GM21737 (cell line): ENCODE data around the gene GRIK4.
"Not testable (repeated sequence)": the region's sequence is repeated elsewhere in the genome, so short reads cannot be mapped to it uniquely, and the experiment has no call there.

Source experiments
- ATAC-seq: cut with Tn5 transposase; IDR thresholded peaks from one replicate; pipeline ENCODE4 v1.9.1; 2021; ENCODE audit warnings: mild to moderate bottlenecking, moderate library complexity; ENCODE audit not compliant: unreplicated experiment

Gene GRIK4

DNA sequence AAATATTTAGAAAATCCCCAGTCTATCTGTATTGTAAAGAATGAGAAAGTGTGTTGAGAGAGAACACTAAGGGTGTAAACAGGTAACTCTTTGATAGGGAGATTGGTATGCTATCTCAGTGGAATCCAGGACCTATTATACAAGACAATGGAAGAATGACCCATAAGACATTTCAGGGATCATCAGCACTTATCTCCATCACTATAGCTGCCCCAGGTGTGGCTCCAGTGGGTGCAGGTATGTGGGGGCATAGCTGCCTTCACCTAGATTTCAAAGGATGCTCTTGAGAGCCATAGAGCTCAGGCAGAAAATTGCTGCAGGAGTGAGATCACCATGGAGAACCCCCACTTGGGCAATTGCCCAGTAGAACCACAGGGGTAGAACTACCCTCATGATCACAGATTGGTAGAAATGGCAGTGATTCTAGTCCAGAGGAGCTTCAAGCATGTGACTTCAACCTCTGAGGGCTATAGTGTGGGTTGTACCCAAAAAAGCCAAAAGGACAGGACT, 260.1 kb downstream of the GRIK4 start:
- no peak for ATAC-seq

DNA sequence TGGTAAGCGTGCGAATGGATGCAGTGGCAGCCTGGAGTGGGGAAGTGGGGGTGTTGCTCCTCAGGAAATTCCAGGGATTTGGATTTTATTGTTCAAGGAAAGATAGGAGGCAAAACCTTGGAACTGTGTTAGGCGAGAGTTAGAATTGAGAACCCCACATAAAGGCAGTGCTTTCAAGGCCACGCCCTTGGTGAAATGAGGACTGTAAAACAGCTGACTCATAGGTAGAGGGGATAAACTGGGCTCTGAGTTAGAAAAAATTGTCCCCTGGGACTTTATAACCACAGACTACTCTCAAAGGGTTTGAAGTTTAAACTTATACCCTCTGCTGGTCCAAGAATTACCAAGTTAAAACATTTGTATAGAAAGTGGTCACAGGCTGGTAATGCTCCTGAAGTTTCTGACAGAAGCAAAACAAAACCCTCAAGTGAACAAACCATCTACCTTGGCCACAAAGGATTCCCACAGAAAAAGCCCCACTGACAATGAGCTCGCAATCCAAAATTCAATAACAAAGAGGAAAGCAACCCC, 262.0 kb downstream of the GRIK4 start:
- ATAC-seq = no peak

- no peak for ATAC-seq
Observed at GRCh38 chr11:120774591-120775386, 263.2 kb downstream of the GRIK4 start.

GRCh38 chr11:120775986-120776951, 264.7 kb downstream of the GRIK4 start:
- no peak for ATAC-seq

- ATAC-seq = no peak
Observed at GRCh38 chr11:120778685-120779490, 267.3 kb downstream of the GRIK4 start.

GRCh38 chr11:120780239-120780638, 268.7 kb downstream of the GRIK4 start:
- no peak for ATAC-seq

DNA sequence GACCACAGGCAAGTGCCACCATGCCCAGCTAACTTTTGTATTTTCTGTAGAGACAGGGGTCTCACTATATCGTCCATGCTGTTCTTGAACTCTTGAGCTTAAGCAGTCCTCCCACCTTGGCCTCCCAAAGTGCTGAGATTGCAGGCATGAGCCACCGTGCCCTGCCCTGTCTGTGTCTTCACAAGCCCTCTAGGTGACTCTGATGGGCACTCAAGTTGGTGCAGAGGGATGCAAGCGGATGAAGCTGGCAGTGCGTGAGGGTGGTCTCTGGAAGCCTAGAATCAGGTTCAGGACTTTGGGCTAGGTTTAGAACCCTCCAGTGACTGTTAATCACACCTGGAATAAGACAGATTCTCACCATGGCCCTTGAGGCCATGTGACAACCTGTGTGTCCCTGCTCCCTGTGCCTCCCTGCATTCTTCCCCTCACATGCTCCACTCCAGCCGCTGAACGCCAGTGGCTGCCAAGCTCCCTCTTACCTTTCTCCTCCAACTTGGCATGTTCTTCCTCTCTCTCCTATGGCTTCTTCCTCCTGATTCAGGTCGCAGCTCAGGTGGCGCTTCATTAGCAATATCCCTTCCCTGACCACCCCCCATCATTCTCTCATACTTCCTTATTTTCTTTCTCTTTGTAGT, 270.1 kb downstream of the GRIK4 start:
- ATAC-seq = no peak

DNA sequence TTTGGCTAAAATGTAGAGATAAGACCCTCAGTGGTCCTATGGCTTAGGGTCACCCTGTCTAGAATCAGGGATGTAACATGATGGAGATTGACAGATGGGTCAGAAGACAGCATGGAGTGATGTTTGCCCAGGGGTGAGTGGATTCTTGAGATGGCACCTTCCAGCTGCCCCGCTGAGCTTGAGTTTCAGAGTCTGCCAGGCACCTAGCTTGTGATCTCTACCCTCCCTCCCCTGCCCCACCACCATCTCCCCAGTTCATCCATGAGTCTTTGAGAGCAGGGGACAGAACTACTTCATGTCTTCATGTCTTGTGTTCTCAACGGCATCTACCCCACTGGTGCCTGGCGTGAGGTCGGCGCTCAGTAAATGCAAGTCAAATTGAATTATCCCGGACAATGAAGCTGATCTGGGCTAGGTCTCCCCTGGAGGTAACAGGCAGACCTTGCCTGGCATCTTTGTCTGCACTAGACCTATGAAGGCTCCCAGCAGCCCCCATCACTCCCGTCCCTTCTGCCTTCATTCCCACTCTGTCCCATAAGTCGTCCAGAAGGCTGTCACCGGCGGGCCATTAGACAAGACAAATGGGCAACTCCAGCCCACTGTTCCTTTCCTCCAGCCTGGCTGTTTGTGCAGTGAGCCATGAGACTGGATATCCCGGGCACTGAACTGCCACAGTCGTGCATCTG, 273.2 kb downstream of the GRIK4 start:
- no peak for ATAC-seq

- no peak for ATAC-seq
Observed at GRCh38 chr11:120785576-120785975, 274.0 kb downstream of the GRIK4 start.

- no peak for ATAC-seq
Observed at GRCh38 chr11:120786206-120786735, 274.7 kb downstream of the GRIK4 start.

DNA sequence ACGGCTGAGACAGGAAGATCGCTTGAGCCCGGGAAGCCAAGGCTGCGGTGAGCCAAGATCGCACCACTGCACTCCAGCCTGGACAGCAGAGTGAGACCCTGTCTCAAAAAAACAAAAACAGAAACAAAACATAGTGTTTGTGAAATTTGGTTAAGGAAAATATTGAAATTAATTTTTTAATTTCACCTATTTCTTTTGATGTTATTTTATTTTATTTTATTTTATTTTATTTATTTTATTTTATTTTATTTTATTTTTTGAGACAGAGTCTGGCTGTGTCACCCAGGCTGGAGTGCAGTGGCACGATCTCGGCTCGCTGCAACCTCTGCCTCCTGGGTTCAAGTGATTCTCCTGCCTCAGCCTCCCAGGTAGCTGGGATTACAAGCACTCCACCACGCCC, 275.7 kb downstream of the GRIK4 start:
- ATAC-seq = not testable (repeated sequence)

- no peak for ATAC-seq
Observed at GRCh38 chr11:120789391-120789790, 277.8 kb downstream of the GRIK4 start.

- no peak for ATAC-seq
Observed at GRCh38 chr11:120792306-120792705, 280.8 kb downstream of the GRIK4 start.

- ATAC-seq = no peak
Observed at GRCh38 chr11:120793150-120793549, 281.6 kb downstream of the GRIK4 start.

GRCh38 chr11:120793806-120794479, 282.4 kb downstream of the GRIK4 start:
- ATAC-seq = no peak

- no peak for ATAC-seq
Observed at GRCh38 chr11:120794748-120795147, 283.2 kb downstream of the GRIK4 start.

GRCh38 chr11:120795185-120795584, 283.6 kb downstream of the GRIK4 start:
- no peak for ATAC-seq

DNA sequence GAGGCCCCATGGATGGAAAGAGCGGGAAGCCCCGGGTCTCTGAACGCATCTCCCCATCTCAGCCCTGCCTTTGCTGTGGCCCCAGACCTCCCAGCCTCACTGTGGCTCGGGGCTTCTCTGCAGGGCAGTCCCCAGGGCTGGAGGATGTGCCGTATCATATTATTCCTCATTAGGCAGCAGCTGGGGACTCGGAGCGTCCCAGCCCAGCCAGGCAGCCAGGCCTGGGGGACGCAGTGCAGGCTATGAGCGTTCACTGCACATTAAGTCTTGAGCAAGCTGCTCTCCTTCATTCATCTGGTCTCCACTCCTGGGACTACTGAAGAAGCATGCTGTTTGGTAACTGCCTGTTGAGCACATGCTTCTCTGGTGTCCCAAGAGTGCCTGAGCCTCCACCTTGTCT, 285.6 kb downstream of the GRIK4 start:
- no peak for ATAC-seq

DNA sequence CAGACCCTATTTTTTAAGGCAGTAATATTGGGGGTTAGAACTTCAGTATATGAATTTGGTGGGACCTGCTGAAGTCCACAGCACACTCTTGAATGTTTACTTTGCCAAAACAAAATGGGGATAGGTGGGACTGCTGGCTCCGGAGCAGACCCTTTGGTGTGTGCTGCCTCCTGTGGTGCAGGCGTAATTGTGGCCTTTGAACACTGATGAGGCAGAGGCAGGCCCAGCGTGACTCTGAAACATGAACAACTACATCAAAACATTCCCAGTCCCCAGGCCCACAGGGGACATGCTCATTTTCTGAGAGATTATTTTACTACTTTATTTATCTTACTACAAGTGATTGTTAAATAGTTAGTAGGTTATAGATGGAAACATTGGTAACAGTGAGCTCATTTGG, 287.3 kb downstream of the GRIK4 start:
- ATAC-seq = no peak
